ENCODE measurements around the gene KLRK1.
"Not testable (repeated sequence)": the region's sequence is repeated elsewhere in the genome, so short reads cannot be mapped to it uniquely, and the experiment has no call there.

KLRK1 gene

DNA sequence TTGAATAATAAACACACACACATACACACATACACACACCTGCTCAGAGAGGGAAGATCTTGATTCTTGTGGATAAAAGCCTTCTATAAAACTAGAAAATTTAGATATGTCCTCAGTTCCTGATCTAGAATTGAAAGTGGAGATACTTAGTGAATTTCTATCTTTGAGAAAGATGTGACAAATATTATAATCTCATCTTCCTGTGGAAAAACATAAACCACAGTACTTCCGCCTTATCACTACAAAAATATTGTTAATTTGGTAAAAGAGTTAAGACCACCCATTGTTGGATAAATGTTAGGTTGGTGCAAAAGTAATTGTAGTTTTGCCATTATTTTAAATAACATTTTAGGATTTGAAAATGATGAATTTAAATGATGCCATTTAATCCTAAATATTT lies at the start of gene KLRK1:
KLRK1 (minus strand) TSS at position 138 of the 400 bp plus-strand sequence. CDS start 1,231 bp downstream, outside the sequence.
- no peak for DNase-seq (ENCODE audit: low read depth)

DNA sequence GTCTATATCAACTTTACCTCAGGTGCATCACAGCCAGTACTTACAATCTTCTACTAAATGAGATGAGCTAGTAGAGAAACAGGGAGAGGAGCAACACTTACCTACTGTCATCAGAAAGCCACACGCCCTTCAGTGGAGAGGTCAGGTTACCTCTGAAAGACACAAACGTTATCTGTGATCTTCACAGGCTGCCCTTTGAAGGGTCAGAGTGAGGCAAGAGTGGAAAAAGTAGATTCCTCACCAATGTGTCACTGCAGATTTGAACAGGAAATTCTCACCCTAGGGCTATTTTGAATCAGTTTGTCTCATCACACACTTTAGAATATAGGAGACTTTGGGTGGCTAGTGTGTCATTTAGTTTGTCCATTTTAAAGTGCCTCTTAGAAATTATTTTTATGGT lies 47.8 kb upstream of the KLRK1 start:
- not testable (repeated sequence) for DNase-seq (ENCODE audit: low read depth)

DNA sequence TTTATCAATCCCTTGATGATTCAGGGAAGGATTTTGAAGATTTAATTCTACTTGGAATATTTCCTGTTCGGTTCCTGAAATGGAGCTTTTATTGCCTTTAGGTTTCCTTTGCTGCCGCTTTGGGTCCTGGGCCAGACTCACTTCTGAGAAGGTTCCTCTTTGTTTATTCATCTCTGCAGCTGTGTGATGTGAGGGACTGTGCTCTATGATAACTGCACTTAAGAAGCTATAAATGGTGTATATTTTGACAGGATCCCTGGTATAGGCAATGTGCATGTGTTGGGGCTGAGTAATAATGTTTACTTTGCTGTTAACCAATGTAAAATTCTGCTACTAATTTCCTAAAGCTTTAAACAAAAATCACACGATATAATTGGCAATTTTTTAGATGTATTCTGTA lies 46.0 kb upstream of the KLRK1 start, which contains the start of gene KLRC2:
KLRC2 (minus strand) TSS at position 195 of the 400 bp plus-strand sequence; CDS start at position 171, 24 bp downstream.
- DNase-seq (ENCODE audit: low read depth): not testable (repeated sequence)

DNA sequence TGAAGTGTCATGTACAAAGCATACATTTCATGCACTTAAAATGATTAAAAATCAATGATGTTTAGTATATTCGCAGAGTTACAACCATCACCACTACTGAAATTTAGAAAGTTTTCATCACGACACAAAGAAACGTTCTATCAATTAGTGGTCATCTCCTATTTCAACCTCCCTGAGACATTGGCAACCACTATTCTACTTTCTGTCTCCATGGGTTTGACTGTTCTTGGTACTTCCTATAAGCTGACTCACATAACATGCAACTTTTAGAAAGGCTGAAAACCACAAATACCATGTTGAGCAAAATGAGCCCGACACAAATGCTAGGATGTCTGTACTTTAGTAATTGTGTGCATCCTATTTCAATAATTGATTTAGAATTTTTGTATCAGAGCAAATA lies 40.8 kb upstream of the KLRK1 start:
- DNase-seq (ENCODE audit: low read depth): not testable (repeated sequence)

DNA sequence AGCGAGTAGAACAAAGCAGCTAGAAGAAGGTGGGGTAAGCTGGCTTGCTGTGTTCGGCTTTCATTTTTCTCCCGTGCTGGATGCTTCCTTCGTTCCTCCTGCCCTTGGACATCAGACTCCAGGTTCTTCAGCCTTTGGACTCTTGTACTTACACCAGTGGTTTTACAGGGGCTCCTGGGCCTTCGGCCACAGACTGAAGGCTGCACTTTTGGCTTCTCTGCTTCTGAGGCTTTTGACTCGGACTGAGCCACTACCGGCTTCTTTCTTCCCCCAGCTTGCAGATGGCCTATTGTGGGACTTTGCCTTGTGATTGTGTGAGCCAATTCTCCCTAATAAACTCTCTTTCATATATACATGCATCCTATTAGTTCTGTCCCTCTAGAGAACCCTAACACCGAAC lies 36.1 kb upstream of the KLRK1 start:
- DNase-seq (ENCODE audit: low read depth): not testable (repeated sequence)

DNA sequence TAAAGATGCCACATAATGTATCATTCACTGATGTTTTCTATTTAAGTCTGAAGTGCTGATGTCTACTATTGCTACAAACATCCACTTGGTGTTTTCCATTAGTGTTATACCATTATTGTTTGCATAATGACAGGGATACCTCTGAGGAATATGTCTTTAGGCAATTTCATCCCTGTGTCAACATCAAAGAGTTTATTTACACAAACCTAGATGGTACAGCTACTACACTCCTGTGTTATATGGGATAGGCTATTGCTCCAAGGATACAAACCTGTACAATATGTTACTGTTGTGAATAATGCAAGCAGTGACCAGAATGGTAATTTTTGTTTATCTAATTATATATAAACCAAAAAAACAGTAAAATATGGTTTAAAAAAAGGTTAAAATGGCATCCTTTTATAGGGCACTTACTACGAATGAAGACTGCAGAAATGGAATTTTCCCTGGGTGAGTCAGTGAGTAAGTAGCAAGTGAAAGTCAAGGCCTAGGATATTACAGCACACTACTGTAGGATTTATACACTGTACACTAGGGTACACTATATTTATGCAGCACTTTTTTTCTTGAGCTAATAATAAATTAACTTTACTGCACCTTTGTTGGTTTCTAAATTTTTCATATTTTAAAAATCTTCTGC lies 34.5 kb upstream of the KLRK1 start:
- not testable (repeated sequence) for DNase-seq (ENCODE audit: low read depth)

DNA sequence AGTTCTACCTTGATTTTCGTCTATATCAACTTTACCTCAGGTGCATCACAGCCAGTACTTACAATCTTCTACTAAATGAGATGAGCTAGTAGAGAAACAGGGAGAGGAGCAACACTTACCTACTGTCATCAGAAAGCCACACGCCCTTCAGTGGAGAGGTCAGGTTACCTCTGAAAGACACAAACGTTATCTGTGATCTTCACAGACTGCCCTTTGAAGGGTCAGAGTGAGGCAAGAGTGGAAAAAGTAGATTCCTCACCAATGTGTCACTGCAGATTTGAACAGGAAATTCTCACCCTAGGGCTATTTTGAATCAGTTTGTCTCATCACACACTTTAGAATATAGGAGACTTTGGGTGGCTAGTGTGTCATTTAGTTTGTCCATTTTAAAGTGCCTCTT lies 32.3 kb upstream of the KLRK1 start:
- not testable (repeated sequence) for DNase-seq (ENCODE audit: low read depth)

- not testable (repeated sequence) for DNase-seq (ENCODE audit: low read depth)
Observed at GRCh38 chr12:10420334-10420733, 30.5 kb upstream of the KLRK1 start, which contains the start of gene KLRC3. Gene KLRC3, minus strand, starts transcription at chr12:10420595. Its CDS starts 45 bp downstream, at chr12:10420550.

DNA sequence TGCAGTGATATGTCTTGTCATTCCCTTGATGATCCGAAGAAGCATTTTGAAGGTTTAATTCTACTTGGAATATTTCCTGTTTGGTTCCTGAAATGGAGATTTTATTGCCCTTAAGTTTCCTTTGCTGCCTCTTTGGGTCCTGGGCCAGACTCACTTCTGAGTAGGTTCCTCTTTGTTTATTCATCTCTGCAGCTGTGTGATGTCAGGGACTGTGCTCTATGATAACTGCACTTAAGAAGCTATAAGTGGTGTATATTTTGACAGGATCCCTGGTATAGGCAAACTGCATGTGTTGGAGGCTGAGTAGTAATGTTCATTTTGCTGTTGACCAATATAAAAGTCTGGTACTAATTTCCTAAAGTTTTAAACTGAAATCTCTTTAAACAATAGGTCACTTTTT lies 19.6 kb upstream of the KLRK1 start, which contains the start of gene KLRC4:
KLRC4 (minus strand) TSS at position 366 of the 400 bp plus-strand sequence; CDS start at position 184, 182 bp downstream.
- DNase-seq (ENCODE audit: low read depth): no peak

DNA sequence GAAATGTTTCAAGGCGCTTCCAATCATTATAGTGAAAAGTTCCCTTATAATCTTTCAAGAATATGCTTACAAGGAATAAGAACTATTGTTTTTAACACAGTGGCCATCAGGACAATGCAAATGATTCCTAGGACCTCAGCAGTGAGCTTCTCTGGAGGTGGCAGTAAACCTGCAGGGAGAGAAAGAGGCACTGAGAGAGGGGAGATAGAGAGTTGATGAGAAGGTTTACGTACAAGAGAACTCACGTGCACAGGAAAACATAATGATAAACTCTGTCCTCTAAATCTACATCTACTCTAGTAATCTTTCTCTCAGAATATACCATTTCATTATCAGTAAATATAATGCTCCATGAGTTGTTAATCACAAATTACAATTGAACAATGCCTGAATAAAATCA lies 19.0 kb upstream of the KLRK1 start:
- DNase-seq (ENCODE audit: low read depth): no peak

DNA sequence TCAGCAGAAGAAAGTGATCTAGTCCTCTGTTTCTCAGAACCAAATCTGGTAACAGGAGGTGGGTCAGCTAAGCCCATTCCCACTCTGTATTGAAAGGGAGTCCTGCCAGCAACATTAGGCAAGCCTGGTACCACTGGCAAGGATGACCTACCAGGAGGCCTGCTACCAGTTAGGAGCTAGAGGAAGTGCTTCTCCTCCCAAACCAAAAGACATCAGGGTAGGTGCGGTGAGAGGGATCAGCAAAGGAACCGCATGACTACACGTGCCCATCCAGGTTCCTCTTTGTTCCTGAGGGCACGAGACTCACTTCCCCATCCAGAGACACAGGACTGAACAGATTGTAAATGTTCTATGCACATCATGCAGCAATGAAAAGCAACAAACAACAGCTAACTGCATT lies 16.9 kb upstream of the KLRK1 start:
- DNase-seq (ENCODE audit: low read depth): no peak

DNA sequence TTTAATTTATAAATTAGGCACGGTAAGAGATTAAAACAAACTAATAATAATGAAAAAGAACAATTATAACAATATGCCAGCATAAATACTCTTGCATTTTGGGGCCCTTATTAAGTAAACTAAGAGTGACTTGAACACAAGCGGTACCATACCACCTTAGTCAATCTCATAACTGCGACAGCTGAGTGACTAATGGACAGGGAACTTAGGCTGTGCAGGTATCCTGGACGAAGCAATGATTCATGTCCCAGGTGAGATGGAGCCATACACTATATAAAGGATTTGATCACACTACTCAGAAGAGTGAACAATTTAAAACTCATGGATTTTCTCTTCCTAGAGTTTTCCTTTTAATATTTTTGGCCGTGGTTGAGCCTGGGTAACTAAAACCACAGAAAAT lies 15.5 kb upstream of the KLRK1 start:
- DNase-seq (ENCODE audit: low read depth): no peak

DNA sequence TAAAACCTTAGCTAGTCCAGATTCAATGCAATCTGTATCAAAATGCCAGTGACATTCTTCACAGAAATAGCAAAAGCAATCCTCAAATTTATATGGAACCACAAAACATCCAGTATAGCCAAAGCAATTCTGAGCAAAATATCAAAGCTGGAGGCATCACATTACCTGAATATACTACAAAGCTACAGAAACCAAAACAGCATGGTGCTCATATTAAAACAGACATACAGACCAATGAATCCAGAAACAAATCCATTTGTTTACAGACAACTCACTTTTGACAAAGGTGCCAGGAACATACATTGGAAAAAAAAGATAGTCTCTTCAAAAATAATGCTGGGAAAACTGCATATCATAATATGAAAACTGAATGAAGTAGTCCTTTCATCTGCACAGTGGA lies 15.0 kb upstream of the KLRK1 start:
- DNase-seq (ENCODE audit: low read depth): no peak

GRCh38 chr12:10400829-10401228 lies 11.0 kb upstream of the KLRK1 start:
- no peak for DNase-seq (ENCODE audit: low read depth)

DNA sequence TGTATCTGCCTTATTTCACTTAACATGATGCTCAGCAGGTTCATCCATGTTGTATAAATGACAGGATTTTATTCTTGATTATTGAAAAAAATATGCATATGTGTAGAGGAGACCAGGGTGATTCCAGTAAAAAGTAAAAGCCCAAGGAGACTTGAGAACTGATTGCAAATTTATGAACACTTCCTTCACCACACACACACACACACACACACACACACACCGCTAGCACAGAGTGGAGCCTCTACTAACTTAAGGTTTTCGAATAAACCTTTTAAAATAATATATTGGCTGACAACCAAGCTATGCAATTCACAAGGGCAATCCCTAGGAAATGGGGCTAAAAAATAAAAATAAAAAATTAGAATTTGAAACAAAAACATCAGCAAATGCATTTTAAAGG lies 8.3 kb upstream of the KLRK1 start:
- DNase-seq (ENCODE audit: low read depth): no peak

- no peak for DNase-seq (ENCODE audit: low read depth)
Observed at GRCh38 chr12:10397296-10397695, 7.5 kb upstream of the KLRK1 start.

DNA sequence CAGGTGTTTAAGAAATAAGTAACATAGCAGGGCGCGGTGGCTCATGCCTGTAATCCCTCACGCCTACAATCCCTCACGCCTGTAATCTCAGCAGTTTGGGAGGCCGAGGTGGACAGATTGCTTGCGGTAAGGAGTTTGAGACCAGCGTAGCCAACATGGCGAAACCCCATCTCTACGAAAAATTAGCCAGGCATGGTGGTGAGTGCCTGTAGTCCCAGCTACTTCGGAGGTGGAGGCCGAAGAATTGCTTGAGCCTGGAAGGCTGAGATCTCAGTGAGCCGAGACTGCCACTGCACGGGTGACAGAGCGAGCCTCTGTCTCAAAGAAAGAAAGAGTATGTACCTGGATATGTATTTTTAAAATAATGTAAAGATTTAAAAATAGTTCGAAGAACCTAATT lies 6.3 kb upstream of the KLRK1 start:
- DNase-seq (ENCODE audit: low read depth): not testable (repeated sequence)

GRCh38 chr12:10395390-10395998 lies 5.7 kb upstream of the KLRK1 start:
- peak; percentile 83 for DNase-seq (ENCODE audit: low read depth)

GRCh38 chr12:10394531-10395152 lies 4.8 kb upstream of the KLRK1 start:
- not testable (repeated sequence) for DNase-seq (ENCODE audit: low read depth)

DNA sequence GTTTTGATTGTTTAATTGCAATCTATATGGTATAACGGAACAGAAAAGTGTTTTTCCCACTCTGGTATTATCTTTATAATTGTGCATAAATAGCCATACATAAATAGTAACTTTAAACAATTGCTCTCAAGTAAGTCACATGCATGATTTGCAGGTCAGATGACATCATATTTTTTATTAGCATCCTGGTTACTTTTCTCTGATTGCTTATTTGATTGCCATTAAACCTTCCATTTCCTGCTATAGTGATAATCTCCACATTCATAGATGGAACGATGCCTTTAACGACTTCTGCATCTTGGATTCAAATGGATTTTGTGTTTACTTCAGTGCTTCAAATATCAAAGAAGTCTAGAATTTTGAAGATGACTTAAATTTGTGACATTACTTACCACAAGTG lies 3.5 kb upstream of the KLRK1 start:
- no peak for DNase-seq (ENCODE audit: low read depth)

GRCh38 chr12:10392394-10392930 lies 2.6 kb upstream of the KLRK1 start:
- peak; percentile 85 for DNase-seq (ENCODE audit: low read depth)

- not testable (repeated sequence) for DNase-seq (ENCODE audit: low read depth)
Observed at GRCh38 chr12:10390991-10391390, 1.1 kb upstream of the KLRK1 start.

All from GM04503 (cell line).